ENCODE data around the gene UTP25.

UTP25 gene

DNA sequence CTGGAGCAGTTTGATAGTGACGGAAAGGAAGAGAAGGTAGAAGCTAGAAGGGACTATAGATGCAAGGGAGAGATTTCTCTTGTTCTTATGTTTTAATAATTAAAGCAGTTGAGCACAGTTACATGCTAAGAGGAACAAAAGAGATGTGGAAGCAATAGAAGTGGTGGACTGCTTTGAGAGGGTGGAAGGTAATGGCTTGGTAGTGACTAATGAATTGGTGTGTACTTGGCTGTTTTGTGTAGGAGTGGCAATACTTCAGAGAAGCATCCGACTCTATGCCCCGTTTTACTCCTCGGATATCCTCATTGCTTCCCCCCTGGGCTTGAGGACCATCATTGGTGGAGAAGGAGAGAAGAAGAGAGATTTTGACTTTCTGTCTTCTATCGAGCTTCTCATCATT lies 12.8 kb downstream of the UTP25 start:
- DNase-seq: no peak

DNA sequence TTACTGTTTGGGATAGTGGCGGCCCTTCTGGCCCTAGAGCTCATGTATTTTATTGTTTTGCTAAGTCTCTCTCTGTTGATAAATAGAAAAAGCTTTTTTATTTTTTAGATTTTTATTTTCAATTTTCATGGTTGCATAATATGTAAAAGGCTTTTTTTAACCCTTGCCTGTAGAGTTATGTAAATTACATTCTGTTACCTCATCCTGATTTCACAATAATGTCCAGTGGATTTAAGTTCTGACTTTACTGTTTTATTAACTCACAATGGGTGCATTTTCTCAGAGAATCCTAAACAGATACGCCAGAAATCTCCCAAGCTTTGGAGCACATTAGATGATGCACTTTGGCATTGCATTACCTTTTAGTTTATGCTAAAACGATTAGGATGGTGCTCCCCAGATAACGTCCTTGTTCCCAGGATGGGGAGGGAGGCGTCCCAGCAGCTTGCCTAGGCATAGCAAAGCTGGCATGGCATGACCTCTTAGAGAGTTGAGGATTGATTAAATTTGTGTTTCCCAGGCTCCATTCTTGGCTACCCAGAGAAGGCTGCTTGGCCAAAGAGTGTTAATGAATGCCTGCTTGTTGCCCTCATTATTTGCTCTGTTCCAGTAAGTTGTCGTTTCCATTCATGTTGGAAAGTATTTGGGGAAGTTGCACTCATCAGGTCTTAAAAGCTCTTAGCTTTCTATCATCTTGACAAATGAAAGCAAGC lies 17.1 kb downstream of the UTP25 start:
- no peak for DNase-seq

DNA sequence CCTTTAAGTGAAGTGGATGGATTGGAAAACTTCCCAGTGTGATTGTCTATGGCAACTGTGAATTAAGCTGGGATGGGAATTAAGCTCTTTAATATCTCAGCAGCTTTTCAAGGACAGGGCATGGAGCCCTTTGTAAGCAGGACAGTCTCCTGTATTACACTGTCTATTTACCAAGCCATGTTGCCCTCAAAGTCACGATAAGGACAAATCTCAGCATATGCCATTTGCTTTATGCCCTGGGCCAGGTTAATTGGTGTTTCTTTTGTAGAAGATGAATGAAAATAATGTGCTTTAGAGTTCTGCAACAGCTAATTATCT lies 17.6 kb downstream of the UTP25 start:
- no peak for DNase-seq

DNA sequence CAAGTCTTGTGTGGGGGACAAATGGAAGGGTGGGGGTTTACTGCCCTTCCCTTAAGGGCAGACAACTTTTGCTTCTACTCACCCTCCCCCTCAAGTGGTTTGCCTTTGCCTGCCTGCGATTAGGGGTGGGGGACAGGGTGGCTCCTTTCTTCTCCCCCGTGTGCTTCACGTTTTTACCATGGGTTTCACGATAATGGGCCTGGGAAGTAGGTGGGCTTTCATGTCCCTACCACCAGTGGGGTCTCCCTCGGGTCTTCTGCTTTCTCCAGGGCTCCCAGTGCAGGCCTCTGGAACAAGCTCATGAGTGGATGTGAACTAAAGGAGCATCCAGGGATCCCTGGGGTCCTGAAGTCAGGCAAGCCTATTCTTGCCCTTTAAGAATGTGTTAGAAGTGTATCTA lies 21.6 kb downstream of the UTP25 start:
- no peak for DNase-seq

DNA sequence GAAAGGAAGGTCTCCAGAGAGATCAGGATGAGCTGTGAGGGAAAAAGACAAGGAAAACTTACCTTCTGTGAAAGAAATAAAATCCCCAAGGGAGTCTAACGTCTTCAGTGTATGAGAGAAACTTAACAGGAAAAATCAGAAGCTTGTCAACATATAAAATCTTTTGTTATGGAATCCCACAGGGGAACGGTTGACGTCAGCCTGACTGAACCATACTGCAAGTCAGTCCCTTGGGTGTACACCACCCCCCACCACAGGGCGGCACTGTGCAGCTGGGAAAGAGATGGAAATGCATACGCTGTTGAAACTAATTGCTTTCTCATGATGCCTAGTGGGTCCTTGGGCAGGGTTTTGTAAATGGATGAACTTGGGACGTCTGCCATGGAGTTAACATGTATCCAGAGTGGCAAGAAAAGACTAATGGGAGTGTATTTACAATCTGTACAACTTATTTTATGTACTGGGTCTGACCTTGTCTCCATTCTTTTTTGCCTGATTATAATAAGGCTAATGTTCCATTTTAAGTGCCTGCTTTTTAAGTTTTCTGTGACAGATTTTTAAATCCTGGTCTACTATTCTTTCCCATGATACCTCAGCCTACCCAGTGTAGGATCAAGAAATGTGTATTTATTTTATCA lies 22.7 kb downstream of the UTP25 start:
- DNase-seq: no peak

DNA sequence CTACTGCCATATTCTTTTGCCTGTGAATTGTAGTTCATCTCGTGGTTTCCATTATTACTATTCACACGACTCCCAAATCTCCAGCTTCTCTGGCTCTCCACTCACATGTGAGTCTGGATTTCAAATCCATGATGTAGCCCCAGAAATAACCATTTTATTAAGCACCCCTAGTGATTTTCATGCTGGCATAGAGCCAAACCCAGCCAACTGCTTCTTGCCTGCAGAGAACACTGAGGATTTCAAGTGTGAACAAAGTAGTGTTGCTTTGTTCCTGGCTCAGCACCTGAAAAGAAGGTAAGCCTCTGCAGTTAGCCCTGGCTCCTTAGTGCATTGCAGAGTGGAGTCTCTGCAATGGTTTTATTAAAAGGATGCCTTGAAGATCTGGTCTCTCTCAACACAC lies 25.9 kb downstream of the UTP25 start:
- no peak for DNase-seq

DNA sequence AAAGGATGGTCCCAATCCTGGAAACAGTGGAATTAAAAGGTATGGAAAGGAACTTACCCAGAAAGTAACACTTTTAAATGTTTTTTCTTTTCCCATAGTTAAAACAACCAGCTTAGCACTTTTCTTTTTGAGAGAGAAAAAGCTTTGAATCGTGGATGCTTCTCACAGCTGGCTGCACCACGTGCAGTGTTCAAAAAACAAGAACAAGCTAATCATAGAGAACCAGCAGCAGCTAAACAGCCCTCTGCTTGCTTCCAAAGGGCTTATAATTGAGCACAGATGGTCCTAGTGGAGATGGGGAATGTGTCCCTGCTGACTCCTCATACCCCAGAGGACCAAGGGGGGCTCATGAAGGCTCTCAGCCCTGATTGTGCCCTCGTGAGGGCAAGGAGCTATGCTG lies 26.4 kb downstream of the UTP25 start:
- DNase-seq: no peak

DNA sequence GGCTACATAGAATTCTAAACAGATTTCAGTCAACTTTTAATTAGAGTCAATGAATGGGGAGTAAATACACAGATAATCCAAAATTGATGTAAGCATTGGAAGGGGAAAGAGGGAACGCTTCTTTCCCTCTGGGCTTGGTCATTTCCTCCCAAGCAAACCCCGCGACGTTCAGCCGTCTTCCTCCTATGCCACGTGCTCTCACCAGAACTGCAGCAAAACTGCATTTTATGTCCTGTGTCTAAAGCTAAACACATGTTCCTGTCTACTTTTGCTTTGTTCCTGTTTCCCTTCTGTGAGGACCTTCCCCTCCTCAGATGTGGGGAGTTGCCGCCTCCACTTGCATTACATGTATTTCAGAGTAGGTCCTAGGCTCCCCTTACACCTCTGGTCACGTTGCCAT lies 27.2 kb downstream of the UTP25 start:
- DNase-seq: no peak

DNA sequence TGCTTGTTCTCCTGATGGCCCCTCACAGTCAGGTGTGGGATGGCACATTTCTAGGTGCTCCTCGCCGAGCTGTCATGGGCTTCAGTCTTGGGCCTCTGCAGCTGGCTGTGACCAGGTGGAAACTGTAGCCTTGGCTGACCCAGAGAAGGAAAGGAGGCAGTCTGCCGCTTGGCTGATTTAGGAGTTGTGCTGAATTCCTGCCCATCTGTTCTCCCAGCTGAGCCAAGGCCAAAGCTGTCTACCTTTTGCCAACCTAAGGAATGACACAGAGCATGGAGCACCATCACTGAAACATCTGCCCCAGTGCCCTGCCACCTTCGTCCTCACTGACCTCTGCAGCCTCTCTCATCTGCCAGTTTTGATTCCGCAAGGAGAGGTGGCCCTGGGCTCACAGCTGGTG lies 27.9 kb downstream of the UTP25 start:
- no peak for DNase-seq

DNA sequence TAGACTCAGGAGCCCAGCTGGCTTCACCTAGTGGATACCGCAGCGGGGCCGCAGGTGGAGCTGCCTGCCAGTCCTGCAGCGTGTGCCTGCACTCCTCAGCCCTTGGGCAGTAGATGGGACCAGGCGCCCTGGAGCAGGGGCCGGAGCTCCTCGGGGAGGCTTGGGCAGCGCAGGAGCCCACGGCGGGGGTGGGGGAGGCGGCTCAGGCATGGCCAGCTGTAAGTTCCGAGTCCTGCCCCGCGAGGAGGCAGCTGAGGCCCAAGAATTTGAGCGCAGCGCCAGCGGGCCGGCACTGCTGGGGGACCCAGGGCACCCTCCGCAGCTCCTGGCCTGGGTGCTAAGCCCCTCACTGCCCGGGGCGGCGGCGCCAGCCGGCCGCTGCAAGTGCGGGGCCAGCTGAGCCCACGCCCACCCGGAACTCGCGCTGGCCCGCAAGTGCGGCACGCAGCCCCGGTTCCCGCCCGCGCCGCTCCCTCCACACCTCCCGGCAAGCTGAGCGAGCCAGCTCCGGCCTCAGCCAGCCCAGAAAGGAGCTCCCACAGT lies 30.9 kb downstream of the UTP25 start:
- no peak for DNase-seq

DNA sequence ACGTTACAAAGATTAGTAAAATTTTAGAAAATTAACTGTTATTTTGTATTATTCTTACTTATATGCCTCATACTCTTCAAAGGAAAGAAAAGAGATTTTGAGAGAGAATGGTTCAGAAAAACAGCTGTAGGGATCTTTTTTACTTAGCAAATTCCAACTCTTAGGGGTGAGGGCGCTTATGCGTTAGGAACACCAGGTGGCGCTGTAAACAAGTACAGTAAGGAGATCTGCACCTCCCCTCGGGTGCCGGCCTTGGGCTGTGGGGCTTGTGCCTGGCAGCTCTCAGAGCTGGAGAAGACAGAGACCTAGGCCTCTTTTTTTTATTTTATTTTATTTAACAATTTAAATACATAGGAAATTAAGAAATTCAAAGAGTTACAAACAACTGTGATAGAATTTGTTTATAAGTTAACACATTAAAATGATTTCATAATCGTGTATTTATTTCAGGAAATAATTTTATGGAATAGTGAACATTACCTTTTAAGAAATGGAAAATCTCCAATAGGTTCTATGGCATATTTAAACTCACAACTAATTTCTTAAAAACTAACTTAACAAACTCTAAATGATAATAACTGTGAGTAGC lies 32.6 kb downstream of the UTP25 start:
- peak; percentile 19 to 69 (median 52) for DNase-seq

DNA sequence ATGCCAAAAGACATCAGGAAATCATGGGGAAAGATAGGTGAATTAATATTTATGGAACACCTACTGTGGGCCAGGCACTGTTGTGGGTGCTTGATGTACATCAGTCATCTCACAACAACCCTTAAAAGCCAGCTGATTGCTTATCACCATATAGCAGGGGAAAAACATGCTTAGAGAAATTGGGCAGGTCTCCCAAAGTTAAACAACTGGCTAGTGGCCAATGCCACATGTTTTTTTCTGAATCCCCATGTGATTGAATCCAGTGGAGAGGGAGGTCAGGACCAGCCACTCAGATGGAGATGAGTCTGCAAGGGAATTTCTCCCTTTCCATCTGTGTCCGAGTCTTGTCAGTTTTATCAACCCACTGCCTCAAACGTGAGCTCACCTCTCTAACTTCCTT lies 33.5 kb downstream of the UTP25 start:
- no peak for DNase-seq

DNA sequence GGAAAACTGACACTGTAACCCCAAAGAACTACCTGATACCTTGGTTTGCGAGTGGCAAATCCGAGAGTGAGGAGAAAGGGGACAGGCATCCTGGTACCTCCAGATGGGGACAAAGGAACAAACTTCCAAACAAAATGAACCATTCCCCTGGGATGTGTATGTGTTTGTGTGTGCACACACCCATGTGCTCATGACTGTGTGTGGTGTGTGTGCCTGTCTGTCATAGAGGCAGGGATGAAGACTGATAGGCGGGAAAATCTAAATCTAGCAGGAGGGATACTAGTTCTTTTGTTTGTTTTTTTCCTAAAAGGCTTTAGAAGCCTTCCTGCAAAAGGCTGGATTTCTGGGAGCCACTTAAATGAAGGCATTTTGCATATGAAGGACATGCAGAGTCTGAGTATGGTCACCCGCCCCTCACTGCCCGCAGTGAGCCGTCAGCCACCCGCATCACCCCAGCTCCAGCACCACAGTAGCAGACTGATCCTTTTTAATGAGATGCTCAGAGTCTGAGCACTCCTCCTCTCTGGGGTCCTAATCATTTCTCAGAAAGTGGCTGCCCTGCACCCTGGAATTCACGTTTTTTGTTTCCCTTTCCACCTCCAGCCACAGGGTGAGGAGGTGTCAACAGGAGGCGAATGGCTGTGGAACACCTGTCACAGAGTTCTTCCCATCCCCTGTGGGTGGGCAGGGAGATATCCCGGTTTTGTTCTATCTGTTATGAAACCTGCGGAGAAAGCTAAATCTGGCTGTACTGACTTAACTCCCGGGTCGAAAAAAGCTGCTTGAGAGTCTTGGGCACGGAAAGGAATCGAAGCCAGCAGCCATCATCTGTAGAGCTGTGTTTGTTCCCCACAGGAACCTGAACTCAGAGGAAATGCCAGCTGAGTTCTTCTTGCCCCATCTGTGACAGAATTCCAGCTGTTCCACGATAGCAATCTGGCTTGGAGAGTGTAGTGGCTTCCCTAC lies 34.9 kb downstream of the UTP25 start:
- no peak for DNase-seq

DNA sequence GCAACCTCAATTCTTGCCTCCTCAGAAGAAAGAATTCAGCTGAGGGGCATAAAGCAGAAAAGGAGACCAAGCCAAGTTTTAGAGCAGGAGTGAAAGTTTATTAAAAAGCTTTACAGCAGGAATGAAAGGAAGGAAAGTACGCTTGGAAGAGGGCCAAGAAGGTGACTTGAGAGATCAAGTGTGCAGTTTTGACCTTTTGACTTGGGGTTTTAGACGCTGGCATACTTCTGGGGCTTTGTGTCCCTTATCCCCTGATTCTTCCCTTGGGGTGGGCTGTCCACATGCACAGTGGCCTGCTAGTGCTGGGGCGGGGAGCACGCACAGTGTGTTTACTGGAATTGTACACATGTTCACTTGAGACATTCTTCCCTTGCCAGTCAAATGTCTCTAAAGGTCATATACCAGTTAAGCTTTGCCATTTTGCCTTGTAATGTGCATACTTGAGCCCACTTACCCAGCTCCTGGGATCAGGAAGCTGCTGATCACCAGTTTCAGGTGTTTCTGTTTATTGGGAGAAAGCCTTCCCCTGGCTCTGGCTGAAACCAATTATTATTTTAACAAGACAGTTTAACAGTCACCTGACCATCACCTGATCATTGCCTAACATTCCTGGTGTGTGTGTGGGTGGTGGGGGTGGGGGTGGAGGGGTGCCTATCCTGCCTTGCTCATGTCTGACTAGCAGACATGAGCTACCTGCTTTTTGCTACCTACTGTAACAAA lies 36.2 kb downstream of the UTP25 start:
- no peak for DNase-seq

DNA sequence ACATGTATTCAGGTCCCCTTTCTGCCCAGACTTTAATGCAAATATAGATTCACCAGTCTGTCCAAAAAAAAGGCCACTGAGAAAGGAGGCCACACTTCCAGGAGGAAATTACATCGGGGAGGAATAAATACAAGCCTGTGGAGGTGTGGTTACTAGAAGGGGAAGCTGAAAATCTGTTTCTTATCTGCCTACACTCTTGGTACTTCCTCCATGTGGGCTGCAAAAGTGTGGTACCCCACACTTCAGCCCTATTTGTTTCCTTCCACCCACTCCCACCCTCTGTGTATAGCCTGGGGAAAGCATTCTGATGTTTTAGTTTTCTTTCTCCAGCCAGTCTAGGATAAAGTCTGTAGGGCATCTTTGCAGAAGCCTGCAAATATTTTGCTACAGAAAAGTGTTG lies 38.4 kb downstream of the UTP25 start:
- DNase-seq: no peak

DNA sequence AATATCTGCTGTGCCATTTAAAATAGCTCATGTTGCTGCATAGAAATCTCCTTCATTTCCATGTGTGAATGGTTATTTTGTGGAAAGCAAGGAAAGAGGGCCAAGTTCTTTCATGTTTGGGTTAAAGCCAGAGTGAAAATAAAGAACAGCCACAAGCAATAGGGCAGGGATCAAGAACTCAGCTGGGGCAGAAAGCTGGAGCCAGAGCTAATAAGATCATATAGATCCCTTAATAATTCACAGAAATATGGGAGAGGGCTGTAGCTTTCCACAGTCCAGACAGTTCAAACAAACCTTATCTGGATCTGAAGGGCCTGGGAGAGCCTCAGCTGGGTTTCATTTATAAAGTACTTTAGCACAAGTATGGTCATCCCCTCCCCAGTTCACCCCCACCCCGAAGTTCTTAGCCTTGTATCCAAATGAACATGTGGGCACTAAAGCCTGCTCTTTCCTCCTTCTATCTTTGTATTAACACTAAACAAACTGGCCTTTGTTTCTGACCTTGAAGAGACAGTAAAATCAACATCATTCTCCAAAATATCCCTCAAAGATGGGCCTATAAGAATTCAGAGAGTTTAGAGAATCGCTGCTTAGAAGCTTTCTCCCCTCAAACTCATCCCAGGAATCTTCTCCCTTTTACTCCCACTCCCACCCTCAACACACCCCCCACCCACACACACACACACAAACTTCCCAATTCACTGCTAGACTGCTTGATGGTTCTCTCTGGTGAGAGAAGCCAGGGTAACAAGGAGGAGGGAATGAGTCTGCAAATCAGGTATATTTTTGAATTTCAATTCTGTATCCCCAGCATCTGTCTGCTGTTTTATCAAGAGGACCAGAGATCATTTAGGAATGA lies 41.7 kb downstream of the UTP25 start:
- no peak for DNase-seq

DNA sequence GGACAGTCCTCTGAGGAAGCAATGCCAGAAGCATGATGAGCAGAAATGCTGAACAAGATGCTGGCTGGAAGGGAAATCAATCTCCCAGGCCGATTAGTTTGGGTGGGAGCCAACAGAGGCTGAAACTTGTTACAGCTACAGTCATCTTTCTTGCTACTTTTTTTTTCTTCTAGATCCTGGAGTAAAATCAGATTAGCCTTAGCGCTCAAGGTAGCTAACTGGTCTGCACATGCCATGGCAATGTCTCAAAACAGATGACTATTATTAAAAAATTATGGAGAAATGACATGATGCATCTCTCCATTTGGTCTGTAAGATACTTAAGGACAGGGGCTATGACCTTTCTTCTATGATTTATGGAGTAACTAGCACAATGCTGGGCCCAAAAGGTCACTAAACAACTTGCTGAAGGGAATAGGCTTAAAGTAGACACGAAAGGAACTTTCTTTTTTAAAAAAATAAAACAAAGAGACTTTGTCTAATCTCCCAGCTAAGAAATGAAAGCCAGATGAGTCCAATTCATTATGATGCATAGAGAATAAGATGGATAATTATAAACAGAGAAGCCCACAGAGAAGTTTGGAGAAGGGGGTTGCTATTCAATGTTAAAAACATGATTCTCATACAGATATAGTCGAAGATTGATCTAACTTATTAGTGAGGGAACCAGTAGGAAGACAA lies 42.5 kb downstream of the UTP25 start:
- DNase-seq: no peak

DNA sequence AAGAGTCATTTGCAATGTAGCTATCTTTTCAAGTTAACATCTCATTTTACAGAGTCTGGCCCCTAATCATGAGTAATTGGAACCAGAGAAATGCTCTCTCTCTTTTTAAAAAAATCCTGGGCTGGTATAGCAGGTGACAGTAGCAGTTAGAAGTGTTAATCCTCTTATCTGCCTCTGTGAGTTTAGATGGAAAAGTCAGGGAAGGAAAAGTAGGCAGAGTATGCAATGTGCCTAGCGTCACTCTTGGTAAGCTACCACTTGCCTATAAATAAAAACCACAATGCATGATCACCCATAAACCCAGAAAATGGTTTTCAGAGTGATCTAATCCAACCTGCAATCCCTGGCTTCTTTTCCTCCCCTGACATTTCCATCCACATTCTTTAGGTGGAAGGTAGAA lies 43.2 kb downstream of the UTP25 start:
- DNase-seq: no peak

DNA sequence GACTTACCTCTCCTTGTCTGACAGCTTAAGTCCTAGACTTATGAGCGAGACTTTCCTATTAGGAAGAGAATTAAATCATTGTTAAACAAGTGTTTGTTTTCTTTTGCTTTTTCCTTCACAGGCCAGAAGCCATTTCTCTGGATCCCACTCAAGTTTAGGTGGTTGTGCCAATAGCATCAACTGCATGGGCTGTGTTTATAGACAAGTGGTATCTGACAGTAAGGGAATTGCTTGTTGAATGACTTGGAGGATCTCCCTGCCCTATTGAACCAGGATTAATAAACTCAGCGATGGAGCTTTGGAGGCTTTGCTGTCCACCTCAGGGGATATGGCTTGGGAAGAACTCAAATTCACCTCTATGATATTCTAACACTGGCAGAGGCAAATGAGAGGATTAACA lies 43.7 kb downstream of the UTP25 start:
- no peak for DNase-seq

DNA sequence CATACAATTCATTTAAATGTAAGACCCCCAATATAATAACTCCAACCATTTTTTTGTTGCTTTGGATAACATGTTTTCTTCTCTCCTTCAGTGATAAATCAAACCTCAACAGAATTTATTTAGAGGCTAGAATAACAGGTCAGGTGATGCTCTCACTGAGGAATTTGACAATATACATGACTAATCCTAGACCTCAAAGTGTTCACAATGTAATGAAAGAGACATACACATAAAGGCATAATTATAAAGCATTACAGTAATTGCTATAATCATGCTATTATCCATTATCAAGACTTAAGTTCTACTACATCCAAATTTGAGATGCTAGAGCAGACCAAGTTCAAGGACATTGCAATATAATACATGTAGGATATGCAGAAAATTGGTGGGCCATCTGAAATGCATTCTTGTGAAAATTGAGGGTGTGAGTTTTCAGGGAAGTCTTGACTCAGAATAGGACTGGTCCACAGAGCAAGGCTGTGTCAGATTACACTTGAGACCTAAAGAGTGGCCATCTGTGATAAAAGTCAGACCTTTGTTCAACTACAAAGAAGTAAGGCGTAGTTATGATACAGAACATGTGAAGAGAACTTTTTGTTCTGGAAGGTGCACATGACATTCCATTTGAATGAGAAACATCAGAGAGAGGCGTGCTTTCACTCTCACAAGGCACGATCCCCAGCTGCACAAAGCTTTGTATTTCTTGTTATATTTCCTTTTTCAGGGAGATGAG lies 45.5 kb downstream of the UTP25 start:
- DNase-seq: no peak

All from T-helper 1 cell (primary cell).